ENCODE measurements around the gene TRAPPC11.

DNA sequence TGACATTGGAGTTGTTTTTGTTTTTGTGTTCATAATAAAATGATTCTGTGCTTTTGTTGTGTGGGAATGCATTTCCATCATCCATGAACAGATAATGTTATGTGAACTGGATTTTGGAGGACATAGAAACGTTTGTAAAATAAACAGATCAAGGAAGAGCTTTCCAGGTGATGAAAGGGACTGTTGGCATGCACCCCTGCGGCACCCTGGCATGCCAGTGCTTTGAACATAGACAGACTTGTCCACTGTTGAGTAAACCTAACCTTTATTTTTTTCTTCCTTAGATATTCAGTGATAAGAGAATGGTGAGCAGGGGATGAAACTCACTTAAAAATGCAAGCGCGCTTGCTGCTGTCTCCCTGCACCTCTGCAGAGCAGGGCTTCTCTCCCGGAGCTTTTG is 59.8 kb downstream of the TRAPPC11 start:
- no peak for TF ChIP-seq POLR2A (IDR thresholded peaks at IDR 0.05)
- TF ChIP-seq, protein P1, sequence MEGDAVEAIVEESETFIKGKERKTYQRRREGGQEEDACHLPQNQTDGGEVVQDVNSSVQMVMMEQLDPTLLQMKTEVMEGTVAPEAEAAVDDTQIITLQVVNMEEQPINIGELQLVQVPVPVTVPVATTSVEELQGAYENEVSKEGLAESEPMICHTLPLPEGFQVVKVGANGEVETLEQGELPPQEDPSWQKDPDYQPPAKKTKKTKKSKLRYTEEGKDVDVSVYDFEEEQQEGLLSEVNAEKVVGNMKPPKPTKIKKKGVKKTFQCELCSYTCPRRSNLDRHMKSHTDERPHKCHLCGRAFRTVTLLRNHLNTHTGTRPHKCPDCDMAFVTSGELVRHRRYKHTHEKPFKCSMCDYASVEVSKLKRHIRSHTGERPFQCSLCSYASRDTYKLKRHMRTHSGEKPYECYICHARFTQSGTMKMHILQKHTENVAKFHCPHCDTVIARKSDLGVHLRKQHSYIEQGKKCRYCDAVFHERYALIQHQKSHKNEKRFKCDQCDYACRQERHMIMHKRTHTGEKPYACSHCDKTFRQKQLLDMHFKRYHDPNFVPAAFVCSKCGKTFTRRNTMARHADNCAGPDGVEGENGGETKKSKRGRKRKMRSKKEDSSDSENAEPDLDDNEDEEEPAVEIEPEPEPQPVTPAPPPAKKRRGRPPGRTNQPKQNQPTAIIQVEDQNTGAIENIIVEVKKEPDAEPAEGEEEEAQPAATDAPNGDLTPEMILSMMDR (IDR thresholded peaks at IDR 0.05): no peak

All from suprapubic skin (tissue), 3 donors.